EL (cell line): ENCODE measurements around the gene TKT.

ENCODE experiments used
- DNase-seq: peaks from one replicate; pipeline ENCODE4 v3.0.0-alpha.2; 2016

TKT gene

GRCh38 chr3:53224026-53224425, 31.8 kb downstream of the TKT start:
- DNase-seq: no peak

GRCh38 chr3:53223541-53223966, 32.3 kb downstream of the TKT start:
- no peak for DNase-seq

GRCh38 chr3:53223025-53223424, 32.8 kb downstream of the TKT start:
- no peak for DNase-seq

- DNase-seq: no peak
Measured at GRCh38 chr3:53222183-53222901, 33.5 kb downstream of the TKT start.

GRCh38 chr3:53221827-53222182, 34.0 kb downstream of the TKT start:
- no peak for DNase-seq

DNA sequence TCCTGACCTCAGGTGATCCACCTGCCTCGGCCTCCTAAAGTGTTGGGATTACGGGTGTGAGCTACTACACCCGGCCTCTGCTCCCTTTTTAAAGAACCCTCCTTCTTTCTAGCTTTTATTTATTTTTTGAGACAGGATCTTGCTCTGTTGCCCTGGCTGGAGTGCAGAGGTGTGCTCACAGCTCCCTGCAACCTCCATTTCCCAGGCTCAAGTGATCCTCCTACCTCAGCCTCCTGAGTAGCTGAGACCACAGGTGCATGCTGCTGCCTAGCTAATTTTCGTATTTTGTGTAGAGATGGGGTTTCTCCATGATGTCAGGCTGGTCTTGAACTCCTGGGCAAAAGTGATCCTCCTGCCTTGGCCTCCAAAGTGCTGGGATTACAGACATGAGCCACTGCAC, 34.5 kb downstream of the TKT start:
- DNase-seq: no peak

DNA sequence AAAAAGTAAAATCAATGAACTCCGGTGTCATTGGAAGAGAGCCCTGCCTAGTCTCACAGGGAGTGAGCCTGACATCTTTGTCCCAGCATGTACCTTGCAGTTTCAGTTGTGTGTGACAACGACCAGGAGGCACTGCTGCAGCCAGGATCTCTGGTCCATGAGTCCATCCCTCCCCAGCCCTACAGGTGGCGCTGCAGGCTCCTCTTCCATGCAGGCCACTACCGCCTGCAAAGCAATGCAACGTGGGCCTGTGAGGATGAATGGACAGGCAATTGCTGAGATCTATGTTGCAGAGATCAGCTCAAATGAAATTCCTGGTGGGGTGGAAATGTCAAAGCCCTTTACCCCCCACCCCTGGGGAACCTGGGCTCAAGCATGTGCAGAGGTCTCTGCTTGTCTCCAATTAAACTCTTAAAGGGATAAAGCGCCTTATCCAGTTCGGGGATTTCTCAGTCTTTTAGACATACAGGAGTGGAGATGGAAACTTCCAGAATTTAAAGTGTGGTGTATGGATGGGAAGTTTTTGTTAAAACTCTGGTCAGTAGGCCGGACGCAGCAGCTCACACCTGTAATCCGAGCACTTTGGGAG, 35.8 kb downstream of the TKT start:
- DNase-seq: peak; percentile 81

DNA sequence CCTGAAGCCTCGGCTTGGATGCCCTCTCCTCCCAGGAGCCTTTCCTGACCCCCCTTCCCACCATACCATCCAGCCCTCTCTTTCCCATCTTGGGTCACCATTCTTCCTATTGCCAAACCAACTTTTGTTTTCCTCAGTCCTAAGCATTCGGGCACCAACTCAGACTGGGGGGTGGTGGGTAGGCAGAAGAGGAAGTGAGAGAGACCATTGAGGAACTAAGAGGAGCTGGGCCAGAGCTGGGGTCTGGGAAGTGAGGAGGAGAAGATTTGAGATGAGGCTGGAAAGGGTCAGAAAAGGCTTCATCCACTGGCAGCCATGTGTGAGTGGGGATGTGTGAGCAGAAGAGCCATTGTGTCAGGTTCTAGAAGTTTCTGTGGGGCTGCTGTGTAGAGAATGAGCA, 37.7 kb downstream of the TKT start:
- DNase-seq: no peak

- no peak for DNase-seq
Measured at GRCh38 chr3:53217175-53217574, 38.6 kb downstream of the TKT start.

- DNase-seq: no peak
Measured at GRCh38 chr3:53216723-53217122, 39.1 kb downstream of the TKT start.

GRCh38 chr3:53215816-53216215, 40.0 kb downstream of the TKT start:
- DNase-seq: no peak

DNA sequence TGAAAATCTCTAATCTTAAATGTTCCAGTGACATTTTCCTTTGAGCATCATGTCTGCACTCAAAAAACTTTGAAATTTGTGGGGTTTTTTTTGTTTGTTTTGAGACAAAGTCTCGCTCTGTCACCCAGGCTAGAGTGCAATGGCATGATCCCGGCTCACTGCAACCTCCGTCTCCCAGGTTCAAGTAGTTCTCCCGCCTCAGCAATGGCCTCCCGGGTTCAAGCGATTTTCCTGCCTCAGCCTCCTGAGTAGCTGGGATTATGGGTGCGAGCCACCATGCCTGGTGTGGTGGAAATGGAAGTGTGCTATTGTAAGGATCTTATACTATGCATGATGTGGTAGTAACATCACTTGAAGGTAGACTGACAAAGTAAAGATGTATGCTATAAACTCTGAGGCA, 42.5 kb downstream of the TKT start:
- DNase-seq: no peak

DNA sequence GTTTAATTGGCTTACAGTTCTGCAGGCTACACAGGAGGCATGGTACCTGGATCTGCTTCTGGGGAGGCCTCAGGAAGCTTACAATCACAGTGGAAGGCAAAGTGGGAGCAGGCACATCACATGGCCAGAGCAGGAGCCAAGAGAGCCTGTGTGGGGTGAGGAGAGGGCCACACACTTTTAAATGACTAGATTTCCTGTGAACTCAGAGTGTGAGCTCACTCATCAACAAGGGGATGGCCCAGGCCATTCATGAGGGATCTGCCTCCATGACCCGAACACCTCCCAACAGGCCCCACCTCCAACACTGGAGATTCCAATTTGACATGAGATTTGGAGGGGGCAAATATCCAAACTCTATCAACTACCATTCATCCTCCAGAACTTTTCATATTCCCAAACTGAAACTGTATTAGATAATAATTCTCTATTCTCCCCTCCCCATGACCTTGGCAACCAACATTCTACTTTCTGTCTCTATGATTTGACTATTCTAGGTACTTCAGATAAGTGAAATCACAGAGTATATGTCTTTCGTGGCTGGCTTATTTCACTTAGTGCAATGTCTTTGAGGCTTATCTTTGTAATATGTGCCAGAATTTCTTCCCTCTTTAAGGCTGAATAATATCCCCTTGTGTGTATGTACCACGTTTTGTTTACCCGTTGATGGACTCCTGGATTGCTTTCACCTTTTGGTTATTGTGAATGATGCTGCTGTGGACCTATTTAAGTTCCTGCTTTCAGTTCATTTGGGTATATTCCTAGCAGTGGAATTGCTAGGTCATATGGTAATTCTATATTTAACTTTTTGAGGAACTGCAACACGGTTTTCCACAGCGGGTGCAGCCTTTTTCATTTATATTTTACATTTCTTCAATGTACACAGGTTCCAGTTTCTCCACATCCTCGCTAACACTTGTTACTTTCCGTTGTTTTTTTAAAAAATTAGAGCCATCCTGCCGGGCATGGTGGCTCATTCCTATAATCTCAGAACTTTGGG, 43.8 kb downstream of the TKT start:
- DNase-seq: no peak

DNA sequence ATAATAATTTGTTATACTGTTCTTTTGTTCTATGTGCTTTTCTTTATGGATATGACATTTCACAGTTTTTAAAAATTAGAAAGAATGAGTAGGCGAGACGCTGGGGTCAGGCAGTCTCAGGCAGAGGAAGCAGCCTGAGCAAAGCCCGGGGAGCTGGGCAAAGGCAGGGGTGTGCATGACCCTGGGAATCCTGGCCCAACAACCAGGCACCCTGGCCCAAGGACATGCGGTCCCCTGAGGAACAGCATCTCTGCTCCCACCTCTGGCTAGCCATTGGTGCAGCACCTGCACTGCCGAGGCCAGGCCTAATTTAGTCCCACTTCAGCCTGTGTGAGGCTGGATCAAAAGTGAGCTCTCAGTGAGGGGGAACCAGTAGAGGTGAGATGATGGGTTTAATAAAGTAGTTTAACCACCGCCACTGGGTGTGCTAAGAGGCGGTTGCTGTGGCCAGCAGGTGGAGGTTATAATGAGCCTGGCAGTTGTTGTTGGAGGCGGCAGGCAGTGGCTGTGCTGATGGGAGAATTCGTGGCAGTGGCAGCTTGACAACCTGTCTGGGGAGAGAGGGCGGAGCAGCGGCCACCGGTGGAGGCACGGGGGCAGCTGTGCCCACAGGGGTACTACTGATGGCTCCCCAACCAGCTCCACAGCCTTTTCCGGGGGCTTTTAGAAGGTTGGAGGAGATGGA, 53.3 kb downstream of the TKT start:
- DNase-seq: no peak

- no peak for DNase-seq
Measured at GRCh38 chr3:53200501-53201498, 55.0 kb downstream of the TKT start.

GRCh38 chr3:53199834-53200233, 56.0 kb downstream of the TKT start:
- DNase-seq: no peak

DNA sequence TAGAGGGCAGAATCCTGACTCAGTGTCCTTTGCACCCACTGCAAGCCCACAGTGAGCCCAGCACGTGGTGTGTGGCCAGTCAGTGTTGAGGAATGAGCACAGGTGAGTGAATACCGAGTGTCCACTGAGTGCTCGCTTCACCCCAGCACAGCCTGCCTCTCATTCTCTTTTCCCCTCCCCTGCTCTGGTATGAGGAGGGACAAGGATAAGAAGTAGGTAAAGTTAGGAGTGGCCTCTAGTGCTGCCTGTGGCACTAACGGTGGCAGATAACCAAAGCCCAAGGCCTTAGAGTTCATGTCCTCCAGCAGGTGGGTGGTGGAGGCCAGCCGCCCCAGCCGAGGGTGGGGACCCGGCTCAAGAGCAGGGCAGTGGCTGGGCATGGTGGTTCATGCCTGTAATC, 56.8 kb downstream of the TKT start:
- no peak for DNase-seq

GRCh38 chr3:53198256-53198977, 57.4 kb downstream of the TKT start:
- DNase-seq: no peak

DNA sequence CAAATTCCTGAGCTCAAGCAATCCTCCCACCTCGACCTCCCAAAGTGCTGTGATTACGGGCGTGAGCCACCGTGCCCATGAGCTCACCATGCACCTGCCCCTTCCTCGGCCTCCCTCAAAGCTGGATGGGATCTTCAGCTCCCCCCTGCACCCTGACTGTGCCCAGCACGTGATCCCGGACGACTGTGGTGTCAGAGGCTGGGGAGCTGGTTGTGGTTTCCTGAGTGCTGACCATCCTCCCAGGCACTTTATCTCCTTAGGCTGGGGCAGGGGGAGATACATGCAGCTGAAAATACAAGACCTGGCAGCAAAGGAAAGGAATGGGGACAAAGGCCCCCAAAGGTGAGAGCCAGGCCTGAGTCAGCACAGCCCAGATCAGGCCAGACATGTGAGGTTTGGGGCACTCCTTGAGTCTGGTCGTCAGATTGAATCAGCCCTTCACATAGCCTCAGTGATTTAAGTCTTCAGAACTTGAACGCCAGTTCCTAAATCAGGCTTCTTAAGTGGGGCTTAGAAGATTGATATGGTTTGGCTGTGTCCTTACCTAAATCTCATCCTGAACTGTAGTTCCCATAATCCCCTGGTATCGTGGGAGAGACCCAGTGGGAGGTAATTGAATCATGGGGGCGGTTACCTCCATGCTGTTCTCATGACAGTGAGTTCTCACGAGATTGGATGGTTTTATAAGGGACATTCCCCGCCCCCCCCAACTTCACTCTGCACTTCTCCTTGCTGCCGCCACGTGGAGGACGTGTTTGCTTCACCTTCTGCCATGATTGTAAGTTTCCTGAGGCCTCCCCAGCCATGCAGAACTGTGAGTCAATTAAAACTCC, 59.0 kb downstream of the TKT start:
- DNase-seq: peak; percentile 18
